D721Med (cell line): Measurements from ENCODE around the gene MSI2.

Source experiments
- DNase-seq: peaks from one replicate; pipeline ENCODE4 v3.0.0; 2011; ENCODE audit warnings: low spot score; ENCODE audit not compliant: insufficient read length
- FAIRE-seq: peaks from 2 replicates; lab custom pipeline; 2011; peaks lifted over from hg19 to GRCh38; lab: Jason Lieb, UNC
- CTCF ChIP-seq: IDR thresholded peaks from 2 replicates; pipeline ENCODE4 v1.5.1; 2012; ENCODE audit warnings: mild to moderate bottlenecking, control low read depth; ENCODE audit not compliant: insufficient read depth; ENCODE audit errors: missing control alignments

The MSI2 gene

GRCh38 chr17:57569853-57570252, 313.5 kb downstream of the MSI2 start:
- no peak for TF ChIP-seq CTCF
- no peak for FAIRE-seq
- DNase-seq, result no peak

GRCh38 chr17:57570724-57571344, 314.5 kb downstream of the MSI2 start:
- DNase-seq (no peak), FAIRE-seq (no peak)
- TF ChIP-seq CTCF, result no peak

GRCh38 chr17:57572062-57572461, 315.7 kb downstream of the MSI2 start:
- DNase-seq (no peak), FAIRE-seq (no peak)
- no peak for TF ChIP-seq CTCF

- FAIRE-seq, result no peak
- no peak for DNase-seq
- no peak for TF ChIP-seq CTCF
These were observed 316.3 kb downstream of the MSI2 start for GRCh38 chr17:57572600-57572999.

- no peak for TF ChIP-seq CTCF
- DNase-seq (no peak), FAIRE-seq (no peak)
These were observed 317.8 kb downstream of the MSI2 start for GRCh38 chr17:57574040-57574513.

GRCh38 chr17:57576744-57577143, 320.4 kb downstream of the MSI2 start:
- no peak for FAIRE-seq
- no peak for TF ChIP-seq CTCF

More at GRCh38 chr17:57576744-57577143, 320.4 kb downstream of the MSI2 start:
- DNase-seq, result no peak
